Common myeloid progenitor, CD34-positive (primary cell): ENCODE measurements around the gene AKAP8L.

Source experiments
- CTCF ChIA-PET: fragments of 350-600 bp; sonication (Branson Sonifier 250); formaldehyde crosslinking; loops from one replicate; lab custom pipeline; 2021; ENCODE audit warnings: antibody characterized with exemption; lab: Charles Lee
- POLR2A ChIA-PET: fragments of 350-600 bp; sonication (Branson Sonifier 250); formaldehyde crosslinking; loops from one replicate; lab custom pipeline; 2021; ENCODE audit warnings: antibody characterized with exemption; lab: Charles Lee
- DNase-seq, 3 donors: peaks; one replicate each; pipeline versions ENCODE4 v3.0.0 to v3.0.0-alpha.2; 2013
- H3K27ac ChIP-seq, 2 experiments: 1 replicate in 1 of 2; 2 replicates in 1 of 2; pipeline ENCODE4 v1.7.0; 2013; ENCODE audit warnings: inconsistent platforms in 2 of 2, low read length in 2 of 2, mild to moderate bottlenecking in 2 of 2, low read depth in 1 of 2, moderate library complexity in 1 of 2; ENCODE audit not compliant: severe bottlenecking in 2 of 2, insufficient read depth in 1 of 2, poor library complexity in 1 of 2
- H3K27me3 ChIP-seq, 5 experiments: replicated peaks in 2 of 5; 1 replicate in 3 of 5; 2 replicates in 2 of 5; pipeline versions ENCODE4 v1.6.1 to v1.7.0; 2013; ENCODE audit warnings: low read length in 4 of 5, mild to moderate bottlenecking in 2 of 5, moderate library complexity in 2 of 5, inconsistent platforms in 1 of 5; ENCODE audit not compliant: insufficient read depth in 5 of 5, control insufficient read depth in 4 of 5
- H3K36me3 ChIP-seq, 4 experiments: 1 replicate in 2 of 4; 2 replicates in 2 of 4; pipeline versions ENCODE4 v1.6.1 to v1.7.0; 2013; ENCODE audit warnings: low read length in 3 of 4, control low read depth in 1 of 4, mild to moderate bottlenecking in 1 of 4; ENCODE audit not compliant: control insufficient read depth in 4 of 4, insufficient read depth in 4 of 4
- H3K4me1 ChIP-seq, 4 experiments: 1 replicate in 3 of 4; 2 replicates in 1 of 4; pipeline versions ENCODE4 v1.6.1 to v1.7.1; 2013; ENCODE audit warnings: low read length in 3 of 4, mild to moderate bottlenecking in 3 of 4, control low read depth in 1 of 4, inconsistent platforms in 1 of 4, moderate library complexity in 1 of 4; ENCODE audit not compliant: control insufficient read depth in 4 of 4, insufficient read depth in 4 of 4; ENCODE audit errors: control extremely low read depth in 1 of 4
- H3K4me3 ChIP-seq, 7 experiments: 1 replicate in 4 of 7; 2 replicates in 3 of 7; pipeline versions ENCODE4 v1.5.1 to v1.7.0; 2013; ENCODE audit warnings: mild to moderate bottlenecking in 7 of 7, low read length in 6 of 7, moderate library complexity in 6 of 7, inconsistent platforms in 2 of 7, low read depth in 2 of 7, control low read depth in 1 of 7; ENCODE audit not compliant: insufficient read depth in 4 of 7, control insufficient read depth in 1 of 7; ENCODE audit errors: extremely low read depth in 1 of 7
- H3K9me3 ChIP-seq, 5 experiments: 1 replicate in 4 of 5; 2 replicates in 1 of 5; pipeline versions ENCODE4 v1.6.1 to v1.7.1; 2013; ENCODE audit warnings: low read length in 4 of 5, mild to moderate bottlenecking in 2 of 5, inconsistent platforms in 1 of 5, low read depth in 1 of 5, moderate library complexity in 1 of 5; ENCODE audit not compliant: control insufficient read depth in 4 of 5, insufficient read depth in 2 of 5; ENCODE audit errors: control extremely low read depth in 1 of 5
- WGBS: methylation state at CpG from one replicate; pipeline ENCODE4 v1.1.5; 2013; ENCODE audit not compliant: insufficient coverage; 5-methylcytosine and 5-hydroxymethylcytosine counted together

The AKAP8L gene

GRCh38 chr19:15443838-15444237, 25.1 kb upstream of the AKAP8L start:
- ChIA-PET POLR2A (no interaction called here), CTCF (no interaction called here)
- no peak overlapping the region for H3K27ac ChIP-seq
- peaks cover 0 to 15% (median 13%) of the 10 kb centered on the region in 4 experiments for H3K4me1 ChIP-seq
- no peak for DNase-seq
- WGBS: 94% methylated on average over 7 of the region's 10 CpGs
- no peaks in the 10 kb centered on the region for H3K27me3 ChIP-seq
- H3K4me3 ChIP-seq: no peak overlapping the region
- H3K36me3 ChIP-seq: peaks cover 0 to 3% (median 0%) of the 10 kb centered on the region in 4 experiments
- no peaks in the 10 kb centered on the region for H3K9me3 ChIP-seq

DNA sequence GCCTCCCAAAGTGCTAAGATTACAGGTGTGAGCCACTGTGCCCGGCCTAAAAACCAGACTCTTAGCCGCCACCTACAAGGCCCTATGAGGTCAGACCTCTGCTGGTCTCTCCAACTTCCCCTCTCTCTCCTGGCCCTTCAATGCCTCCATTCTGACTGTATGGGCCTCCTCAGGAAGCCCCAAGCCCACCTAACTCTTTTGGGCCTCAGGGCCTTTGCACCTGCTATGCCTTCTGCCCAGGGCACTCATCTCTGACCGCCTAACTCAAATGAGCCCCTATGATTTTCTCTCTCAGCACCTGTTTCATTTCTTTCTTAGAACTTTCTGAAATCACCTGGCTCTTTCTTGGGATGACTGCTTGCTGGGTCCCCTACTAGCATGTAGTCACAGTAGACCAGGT, 24.5 kb upstream of the AKAP8L start:
- no peaks in the 10 kb centered on the region for H3K9me3 ChIP-seq
- ChIA-PET POLR2A (no interaction called here), CTCF (no interaction called here)
- no peaks in the 10 kb centered on the region for H3K27me3 ChIP-seq
- peaks cover 0 to 10% (median 9%) of the 10 kb centered on the region in 4 experiments for H3K4me1 ChIP-seq
- DNase-seq: no peak
- WGBS: 94% methylated on average over 3 of the region's 3 CpGs
- peaks cover 0 to 3% (median 0%) of the 10 kb centered on the region in 4 experiments for H3K36me3 ChIP-seq
- H3K27ac ChIP-seq: no peak overlapping the region
- no peak overlapping the region for H3K4me3 ChIP-seq

DNA sequence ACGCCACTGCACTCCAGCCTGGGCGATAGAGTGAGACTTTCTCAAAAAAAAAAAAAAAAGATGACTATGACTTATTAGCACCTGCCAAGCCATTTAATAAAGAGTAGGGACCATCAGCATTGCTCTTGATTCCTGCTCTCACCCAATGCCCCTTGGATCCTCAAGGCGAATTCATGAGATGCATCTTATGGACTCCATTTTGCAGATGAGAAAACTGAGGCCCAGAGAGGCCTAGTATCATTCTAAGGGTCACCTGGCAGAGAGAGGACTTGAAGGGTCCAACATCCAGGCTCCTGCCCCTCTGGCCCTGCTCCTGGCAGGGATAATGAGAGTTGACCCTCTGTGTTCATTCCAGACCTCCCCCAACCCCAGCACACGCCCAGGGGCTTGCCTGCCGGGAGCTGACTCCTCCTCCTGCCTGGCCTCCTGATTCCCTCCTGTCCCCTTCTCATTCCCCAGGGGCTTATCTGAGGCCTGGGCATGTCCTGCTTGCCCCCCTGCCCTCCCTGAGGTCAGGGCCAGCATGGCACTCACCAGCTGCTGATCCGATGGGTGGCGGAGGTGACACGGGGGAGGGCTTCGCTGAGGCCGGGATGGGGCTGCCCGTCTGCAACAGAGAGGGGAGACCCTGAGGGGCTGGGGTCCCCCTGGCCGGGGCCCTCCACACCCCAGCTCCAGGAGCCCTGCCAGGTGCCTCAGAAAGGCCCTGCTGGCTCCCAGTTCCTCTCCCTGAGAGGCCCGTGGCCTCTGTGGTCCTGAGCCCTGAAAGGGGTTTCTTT, 23.5 kb upstream of the AKAP8L start:
- H3K4me3 ChIP-seq: no peak overlapping the region
- ChIA-PET CTCF (interaction anchor here (1.0 to 2.0 kb wide), 2 partner anchors 23 to 25 kb away, joined by 3 to 7 read pairs; no protein-coding TSS in a partner anchor), POLR2A (no interaction called here)
- H3K36me3 ChIP-seq: peaks cover 0 to 3% (median 0%) of the 10 kb centered on the region in 4 experiments
- H3K9me3 ChIP-seq: no peaks in the 10 kb centered on the region
- whole genome bisulfite sequencing: 95% methylated on average over 10 of the region's 13 CpGs
- peaks cover 0 to 9% (median 8%) of the 10 kb centered on the region in 4 experiments for H3K4me1 ChIP-seq
- DNase-seq: no peak
- H3K27ac ChIP-seq: no peak overlapping the region
- no peaks in the 10 kb centered on the region for H3K27me3 ChIP-seq

DNA sequence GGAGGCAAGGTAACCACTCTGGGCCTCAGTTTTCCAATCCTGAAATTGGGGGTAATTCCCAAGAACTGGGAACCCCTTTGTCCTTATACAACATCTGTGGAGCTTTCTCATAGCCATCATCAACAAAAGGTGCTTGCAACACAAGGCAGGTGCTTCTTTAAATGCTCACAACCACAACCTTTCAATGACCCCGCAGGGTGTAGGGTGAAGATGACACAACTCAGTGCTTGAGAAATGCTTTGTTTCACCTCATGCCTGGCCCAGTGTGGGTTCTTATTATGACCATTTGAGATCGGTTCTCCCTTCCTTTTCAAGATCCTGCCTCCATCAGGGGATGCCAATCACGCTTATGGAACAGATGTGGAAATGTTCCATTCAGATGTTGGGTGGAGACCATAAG, 22.5 kb upstream of the AKAP8L start:
- DNase-seq: no peak
- no peak overlapping the region for H3K4me3 ChIP-seq
- no peaks in the 10 kb centered on the region for H3K27me3 ChIP-seq
- no peaks in the 10 kb centered on the region for H3K36me3 ChIP-seq
- H3K27ac ChIP-seq: no peak overlapping the region
- WGBS: 100% methylated on average over 2 of the region's 3 CpGs
- ChIA-PET CTCF (interaction anchor here (2.0 kb wide), 1 partner anchor 22 kb away, joined by 7 read pairs; no protein-coding TSS in a partner anchor), POLR2A (no interaction called here)
- peaks cover 0 to 9% (median 8%) of the 10 kb centered on the region in 4 experiments for H3K4me1 ChIP-seq
- H3K9me3 ChIP-seq: no peaks in the 10 kb centered on the region

- CTCF ChIA-PET: interaction anchor here (2.1 kb wide), 1 partner anchor 19 kb away, joined by 8 read pairs; no protein-coding TSS in a partner anchor
- WGBS: 97% methylated on average over 38 of the region's 38 CpGs
These were observed 21.2 kb upstream of the AKAP8L start for GRCh38 chr19:15439821-15440641.

GRCh38 chr19:15439078-15439799, 20.5 kb upstream of the AKAP8L start:
- peaks cover 0 to 9% (median 8%) of the 10 kb centered on the region in 4 experiments for H3K4me1 ChIP-seq
- CTCF ChIA-PET: interaction anchor here (2.1 kb wide), 1 partner anchor 19 kb away, joined by 8 read pairs; no protein-coding TSS in a partner anchor
- POLR2A ChIA-PET: interaction anchor here (1.2 kb wide), 1 partner anchor 24 kb away, joined by 3 read pairs; no protein-coding TSS in a partner anchor
- H3K9me3 ChIP-seq: no peaks in the 10 kb centered on the region
- H3K27ac ChIP-seq: no peak overlapping the region
- DNase-seq: peak in 2 of 3 donors; percentile 45 to 47
- H3K36me3 ChIP-seq: no peaks in the 10 kb centered on the region
- no peak overlapping the region for H3K4me3 ChIP-seq
- no peaks in the 10 kb centered on the region for H3K27me3 ChIP-seq
- 52% methylated on average over 20 of the region's 25 CpGs for WGBS

More at GRCh38 chr19:15439821-15440641, 21.2 kb upstream of the AKAP8L start:
- H3K4me3 ChIP-seq: no peak overlapping the region
- no peak overlapping the region for H3K27ac ChIP-seq
- H3K36me3 ChIP-seq: no peaks in the 10 kb centered on the region
- no peak for DNase-seq
- no peaks in the 10 kb centered on the region for H3K27me3 ChIP-seq
- peaks cover 0 to 9% (median 8%) of the 10 kb centered on the region in 4 experiments for H3K4me1 ChIP-seq
- no peaks in the 10 kb centered on the region for H3K9me3 ChIP-seq
- POLR2A ChIA-PET: interaction anchor here (1.2 kb wide), 1 partner anchor 24 kb away, joined by 3 read pairs; no protein-coding TSS in a partner anchor
